Measurements from ENCODE around the gene URI1.

DNA sequence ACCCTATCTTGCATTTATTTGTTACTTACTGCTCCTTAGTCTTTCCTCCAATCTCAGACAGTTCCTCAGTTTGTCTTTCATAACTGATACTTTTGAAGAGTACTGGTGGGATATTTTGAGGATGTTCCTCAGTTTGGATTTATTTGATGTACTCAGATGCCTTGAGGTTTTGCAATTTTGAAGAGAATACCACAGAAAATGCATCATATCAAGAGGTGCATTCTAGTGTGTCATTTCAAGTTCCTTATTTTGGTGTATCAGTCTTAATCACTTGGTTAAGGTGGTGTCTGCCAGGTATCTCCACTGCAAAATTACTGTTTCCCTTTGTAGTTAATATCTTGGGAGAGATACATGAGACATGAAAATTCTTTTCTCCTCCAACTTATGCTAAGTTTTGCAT, 75.1 kb downstream of the URI1 start:
- no peak for TF ChIP-seq CHD2 (IDR thresholded peaks at IDR 0.05; ENCODE audit: low read length)
- TF ChIP-seq, protein P1, sequence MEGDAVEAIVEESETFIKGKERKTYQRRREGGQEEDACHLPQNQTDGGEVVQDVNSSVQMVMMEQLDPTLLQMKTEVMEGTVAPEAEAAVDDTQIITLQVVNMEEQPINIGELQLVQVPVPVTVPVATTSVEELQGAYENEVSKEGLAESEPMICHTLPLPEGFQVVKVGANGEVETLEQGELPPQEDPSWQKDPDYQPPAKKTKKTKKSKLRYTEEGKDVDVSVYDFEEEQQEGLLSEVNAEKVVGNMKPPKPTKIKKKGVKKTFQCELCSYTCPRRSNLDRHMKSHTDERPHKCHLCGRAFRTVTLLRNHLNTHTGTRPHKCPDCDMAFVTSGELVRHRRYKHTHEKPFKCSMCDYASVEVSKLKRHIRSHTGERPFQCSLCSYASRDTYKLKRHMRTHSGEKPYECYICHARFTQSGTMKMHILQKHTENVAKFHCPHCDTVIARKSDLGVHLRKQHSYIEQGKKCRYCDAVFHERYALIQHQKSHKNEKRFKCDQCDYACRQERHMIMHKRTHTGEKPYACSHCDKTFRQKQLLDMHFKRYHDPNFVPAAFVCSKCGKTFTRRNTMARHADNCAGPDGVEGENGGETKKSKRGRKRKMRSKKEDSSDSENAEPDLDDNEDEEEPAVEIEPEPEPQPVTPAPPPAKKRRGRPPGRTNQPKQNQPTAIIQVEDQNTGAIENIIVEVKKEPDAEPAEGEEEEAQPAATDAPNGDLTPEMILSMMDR (IDR thresholded peaks at IDR 0.05; ENCODE audit: control extremely low read depth in 1 of 3, insufficient read depth in 1 of 3, low read depth in 1 of 3, low read length in 3 of 3), result no peak

All from H1 (cell line).